HEK293 (cell line): Measurements from ENCODE around the gene BCL2.

ENCODE experiments used
- ATF2 ChIP-seq: fragments of 450-650 bp; formaldehyde crosslinking; IDR thresholded peaks from 2 replicates; pipeline ENCODE4 v1.5.1; 2016; ENCODE audit warnings: missing biosample characterization, missing genetic modification characterization, low read depth
- HIC1 ChIP-seq: fragments of 450-650 bp; formaldehyde crosslinking; IDR thresholded peaks from 2 replicates; pipeline ENCODE4 v1.5.1; 2016; ENCODE audit warnings: missing biosample characterization, missing genetic modification characterization
- INSM2 ChIP-seq: fragments of 450-650 bp; formaldehyde crosslinking; IDR thresholded peaks from 2 replicates; pipeline ENCODE4 v1.5.1; 2016; ENCODE audit warnings: missing biosample characterization, missing genetic modification characterization
- ZBTB10 ChIP-seq: fragments of 450-650 bp; formaldehyde crosslinking; IDR thresholded peaks from 2 replicates; pipeline ENCODE4 v1.5.1; 2016; ENCODE audit warnings: missing biosample characterization, missing genetic modification characterization
- ZBTB48 ChIP-seq: fragments of 450-650 bp; formaldehyde crosslinking; IDR thresholded peaks from 2 replicates; pipeline ENCODE4 v1.5.1; 2016; ENCODE audit warnings: missing biosample characterization, missing genetic modification characterization
- ZFHX2 ChIP-seq: fragments of 450-650 bp; formaldehyde crosslinking; conservative IDR thresholded peaks from 2 replicates; pipeline ENCODE4 v1.5.1; 2016; ENCODE audit warnings: missing biosample characterization, missing genetic modification characterization
- ZNF133 ChIP-seq: fragments of 450-650 bp; formaldehyde crosslinking; IDR thresholded peaks from 2 replicates; pipeline ENCODE4 v1.5.1; 2016; ENCODE audit warnings: missing biosample characterization, missing genetic modification characterization
- ZNF155 ChIP-seq: fragments of 450-650 bp; formaldehyde crosslinking; IDR thresholded peaks from 2 replicates; pipeline ENCODE4 v1.5.1; 2016; ENCODE audit warnings: missing biosample characterization, missing genetic modification characterization
- ZNF266 ChIP-seq: fragments of 450-650 bp; formaldehyde crosslinking; IDR thresholded peaks from 2 replicates; pipeline ENCODE4 v1.5.1; 2016; ENCODE audit warnings: missing biosample characterization, missing genetic modification characterization, low read depth
- ZNF621 ChIP-seq: fragments of 450-650 bp; formaldehyde crosslinking; IDR thresholded peaks from 2 replicates; pipeline ENCODE4 v1.5.1; 2017; ENCODE audit warnings: missing biosample characterization, missing genetic modification characterization
- ZNF623 ChIP-seq: fragments of 450-650 bp; formaldehyde crosslinking; IDR thresholded peaks from 2 replicates; pipeline ENCODE4 v1.5.1; 2016; ENCODE audit warnings: missing biosample characterization, missing genetic modification characterization
- ZNF629 ChIP-seq: fragments of 450-650 bp; formaldehyde crosslinking; IDR thresholded peaks from 2 replicates; pipeline ENCODE4 v1.5.1; 2017; ENCODE audit warnings: missing biosample characterization, missing genetic modification characterization
- ZNF660 ChIP-seq: fragments of 450-650 bp; IDR thresholded peaks from 2 replicates; pipeline ENCODE4 v1.5.1; 2018; ENCODE audit warnings: missing biosample characterization, mild to moderate bottlenecking, missing genetic modification characterization
- ZSCAN23 ChIP-seq: fragments of 450-650 bp; formaldehyde crosslinking; IDR thresholded peaks from 2 replicates; pipeline ENCODE4 v1.5.1; 2016; ENCODE audit warnings: missing biosample characterization, missing genetic modification characterization
- TF ChIP-seq, protein P1 (sequence below): fragments of 450-650 bp; formaldehyde crosslinking; IDR thresholded peaks from 2 replicates; pipeline ENCODE4 v1.5.1; 2016; ENCODE audit warnings: missing biosample characterization, missing genetic modification characterization
- TF ChIP-seq, protein P2 (sequence below): fragments of 450-650 bp; IDR thresholded peaks from 2 replicates; pipeline ENCODE4 v1.5.1; 2018; ENCODE audit warnings: missing biosample characterization, missing genetic modification characterization
- TF ChIP-seq, protein P3 (sequence below): fragments of 450-650 bp; formaldehyde crosslinking; IDR thresholded peaks from 2 replicates; pipeline ENCODE4 v1.5.1; 2017; ENCODE audit warnings: missing biosample characterization, mild to moderate bottlenecking, missing genetic modification characterization, moderate library complexity
- TF ChIP-seq, protein P4 (sequence below): fragments of 450-650 bp; formaldehyde crosslinking; IDR thresholded peaks from 2 replicates; pipeline ENCODE4 v1.5.1; 2016; ENCODE audit warnings: missing biosample characterization, missing genetic modification characterization
- TF ChIP-seq, protein P5 (sequence below): sonication (generic); formaldehyde crosslinking; IDR thresholded peaks from 2 replicates; pipeline ENCODE4 v1.8.1; 2022; ENCODE audit warnings: mild to moderate bottlenecking, moderate library complexity, missing genetic modification reagents
- TF ChIP-seq, protein P6 (sequence below): fragments of 450-650 bp; formaldehyde crosslinking; IDR thresholded peaks from 2 replicates; pipeline ENCODE4 v1.5.1; 2016; ENCODE audit warnings: missing biosample characterization, missing genetic modification characterization

Gene BCL2

GRCh38 chr18:63192126-63192884, 127.3 kb downstream of the BCL2 start (continued):
- TF ChIP-seq INSM2 (tag by site-specific recombination) (no peak), ZSCAN23 (tag by site-specific recombination) (no peak), ZNF266 (tag by site-specific recombination) (no peak), ZNF660 (tag by site-specific recombination) (no peak), ZNF623 (tag by site-specific recombination) (0 out of 2 replicates have a peak, but pooled peaks have one; percentile 6), ZNF629 (peak; percentile 59), ZNF155 (tag by site-specific recombination) (no peak), ZFHX2 (tag by site-specific recombination) (no peak; the same call in 1 of the 2 replicates), ZNF621 (tag by site-specific recombination) (no peak), ZBTB10 (tag by site-specific recombination) (0 out of 2 replicates have a peak, but pooled peaks have one; percentile 43), HIC1 (no peak), ATF2 (peak; percentile 85), ZBTB48 (tag by site-specific recombination) (no peak), ZNF133 (tag by site-specific recombination) (no peak)
- TF ChIP-seq, protein P1, sequence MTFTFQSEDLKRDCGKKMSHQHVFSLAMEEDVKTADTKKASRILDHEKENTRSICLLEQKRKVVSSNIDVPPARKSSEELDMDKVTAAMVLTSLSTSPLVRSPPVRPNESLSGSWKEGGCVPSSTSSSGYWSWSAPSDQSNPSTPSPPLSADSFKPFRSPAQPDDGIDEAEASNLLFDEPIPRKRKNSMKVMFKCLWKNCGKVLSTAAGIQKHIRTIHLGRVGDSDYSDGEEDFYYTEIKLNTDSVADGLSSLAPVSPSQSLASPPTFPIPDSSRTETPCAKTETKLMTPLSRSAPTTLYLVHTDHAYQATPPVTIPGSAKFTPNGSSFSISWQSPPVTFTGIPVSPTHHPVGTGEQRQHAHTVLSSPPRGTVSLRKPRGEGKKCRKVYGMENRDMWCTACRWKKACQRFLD (tag by site-specific recombination) = no peak
- TF ChIP-seq, protein P2, sequence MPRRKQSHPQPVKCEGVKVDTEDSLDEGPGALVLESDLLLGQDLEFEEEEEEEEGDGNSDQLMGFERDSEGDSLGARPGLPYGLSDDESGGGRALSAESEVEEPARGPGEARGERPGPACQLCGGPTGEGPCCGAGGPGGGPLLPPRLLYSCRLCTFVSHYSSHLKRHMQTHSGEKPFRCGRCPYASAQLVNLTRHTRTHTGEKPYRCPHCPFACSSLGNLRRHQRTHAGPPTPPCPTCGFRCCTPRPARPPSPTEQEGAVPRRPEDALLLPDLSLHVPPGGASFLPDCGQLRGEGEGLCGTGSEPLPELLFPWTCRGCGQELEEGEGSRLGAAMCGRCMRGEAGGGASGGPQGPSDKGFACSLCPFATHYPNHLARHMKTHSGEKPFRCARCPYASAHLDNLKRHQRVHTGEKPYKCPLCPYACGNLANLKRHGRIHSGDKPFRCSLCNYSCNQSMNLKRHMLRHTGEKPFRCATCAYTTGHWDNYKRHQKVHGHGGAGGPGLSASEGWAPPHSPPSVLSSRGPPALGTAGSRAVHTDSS = no peak
- TF ChIP-seq, protein P3, sequence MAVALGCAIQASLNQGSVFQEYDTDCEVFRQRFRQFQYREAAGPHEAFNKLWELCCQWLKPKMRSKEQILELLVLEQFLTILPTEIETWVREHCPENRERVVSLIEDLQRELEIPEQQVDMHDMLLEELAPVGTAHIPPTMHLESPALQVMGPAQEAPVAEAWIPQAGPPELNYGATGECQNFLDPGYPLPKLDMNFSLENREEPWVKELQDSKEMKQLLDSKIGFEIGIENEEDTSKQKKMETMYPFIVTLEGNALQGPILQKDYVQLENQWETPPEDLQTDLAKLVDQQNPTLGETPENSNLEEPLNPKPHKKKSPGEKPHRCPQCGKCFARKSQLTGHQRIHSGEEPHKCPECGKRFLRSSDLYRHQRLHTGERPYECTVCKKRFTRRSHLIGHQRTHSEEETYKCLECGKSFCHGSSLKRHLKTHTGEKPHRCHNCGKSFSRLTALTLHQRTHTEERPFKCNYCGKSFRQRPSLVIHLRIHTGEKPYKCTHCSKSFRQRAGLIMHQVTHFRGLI (tag by site-specific recombination) = no peak
- TF ChIP-seq, protein P4, sequence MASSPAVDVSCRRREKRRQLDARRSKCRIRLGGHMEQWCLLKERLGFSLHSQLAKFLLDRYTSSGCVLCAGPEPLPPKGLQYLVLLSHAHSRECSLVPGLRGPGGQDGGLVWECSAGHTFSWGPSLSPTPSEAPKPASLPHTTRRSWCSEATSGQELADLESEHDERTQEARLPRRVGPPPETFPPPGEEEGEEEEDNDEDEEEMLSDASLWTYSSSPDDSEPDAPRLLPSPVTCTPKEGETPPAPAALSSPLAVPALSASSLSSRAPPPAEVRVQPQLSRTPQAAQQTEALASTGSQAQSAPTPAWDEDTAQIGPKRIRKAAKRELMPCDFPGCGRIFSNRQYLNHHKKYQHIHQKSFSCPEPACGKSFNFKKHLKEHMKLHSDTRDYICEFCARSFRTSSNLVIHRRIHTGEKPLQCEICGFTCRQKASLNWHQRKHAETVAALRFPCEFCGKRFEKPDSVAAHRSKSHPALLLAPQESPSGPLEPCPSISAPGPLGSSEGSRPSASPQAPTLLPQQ (tag by site-specific recombination) = peak; percentile 44; the same call in 1 of the 2 replicates
- TF ChIP-seq, protein P5, sequence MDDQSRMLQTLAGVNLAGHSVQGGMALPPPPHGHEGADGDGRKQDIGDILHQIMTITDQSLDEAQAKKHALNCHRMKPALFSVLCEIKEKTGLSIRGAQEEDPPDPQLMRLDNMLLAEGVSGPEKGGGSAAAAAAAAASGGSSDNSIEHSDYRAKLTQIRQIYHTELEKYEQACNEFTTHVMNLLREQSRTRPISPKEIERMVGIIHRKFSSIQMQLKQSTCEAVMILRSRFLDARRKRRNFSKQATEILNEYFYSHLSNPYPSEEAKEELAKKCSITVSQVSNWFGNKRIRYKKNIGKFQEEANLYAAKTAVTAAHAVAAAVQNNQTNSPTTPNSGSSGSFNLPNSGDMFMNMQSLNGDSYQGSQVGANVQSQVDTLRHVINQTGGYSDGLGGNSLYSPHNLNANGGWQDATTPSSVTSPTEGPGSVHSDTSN (CRISPR knock-in tag) = no peak
- TF ChIP-seq, protein P6, sequence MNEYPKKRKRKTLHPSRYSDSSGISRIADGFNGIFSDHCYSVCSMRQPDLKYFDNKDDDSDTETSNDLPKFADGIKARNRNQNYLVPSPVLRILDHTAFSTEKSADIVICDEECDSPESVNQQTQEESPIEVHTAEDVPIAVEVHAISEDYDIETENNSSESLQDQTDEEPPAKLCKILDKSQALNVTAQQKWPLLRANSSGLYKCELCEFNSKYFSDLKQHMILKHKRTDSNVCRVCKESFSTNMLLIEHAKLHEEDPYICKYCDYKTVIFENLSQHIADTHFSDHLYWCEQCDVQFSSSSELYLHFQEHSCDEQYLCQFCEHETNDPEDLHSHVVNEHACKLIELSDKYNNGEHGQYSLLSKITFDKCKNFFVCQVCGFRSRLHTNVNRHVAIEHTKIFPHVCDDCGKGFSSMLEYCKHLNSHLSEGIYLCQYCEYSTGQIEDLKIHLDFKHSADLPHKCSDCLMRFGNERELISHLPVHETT = no peak
